AG20443 (cell line): ENCODE results near the gene SDK1.

ENCODE experiments used
- DNase-seq: peaks from one replicate; pipeline ENCODE4 v3.0.0; 2012; ENCODE audit warnings: low spot score, mixed read lengths

Gene SDK1

DNA sequence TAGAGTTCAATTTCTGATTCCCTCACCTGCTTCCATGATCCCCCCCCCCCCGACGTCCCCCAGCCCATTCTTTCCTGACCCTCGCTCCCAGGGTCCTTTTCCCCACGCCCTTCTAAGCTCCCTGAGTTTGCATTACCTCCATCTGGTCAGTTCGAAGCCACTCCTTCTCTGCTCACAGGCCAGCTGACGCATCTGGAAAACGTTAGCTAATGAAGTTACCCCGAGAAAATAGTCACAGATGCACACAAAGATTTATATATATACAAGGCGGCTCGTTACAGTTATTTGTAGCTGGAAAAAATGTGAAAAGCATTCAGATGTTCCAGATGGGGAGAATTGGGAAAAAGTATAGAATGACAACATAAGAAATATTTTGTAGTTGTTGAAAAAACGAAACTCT, 751.1 kb downstream of the SDK1 start:
- no peak for DNase-seq

DNA sequence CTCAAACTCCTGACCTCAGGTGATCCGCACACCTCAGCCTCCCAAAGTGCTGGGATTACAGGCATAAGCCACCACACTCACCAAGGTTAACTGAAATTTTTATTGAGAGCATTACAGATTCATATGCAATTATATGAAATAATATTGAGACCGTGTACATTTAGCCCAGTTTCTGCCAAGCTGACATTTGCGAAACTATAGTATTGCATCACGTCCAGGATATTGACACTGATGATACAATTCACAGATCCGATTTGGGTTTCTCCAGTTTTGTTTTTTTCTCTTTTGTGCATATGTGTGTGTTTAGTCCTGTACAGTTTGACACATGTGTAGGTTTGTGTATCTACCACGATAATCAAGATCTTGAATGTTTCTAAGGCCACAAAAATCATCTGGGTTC, 753.1 kb downstream of the SDK1 start:
- DNase-seq = no peak

DNA sequence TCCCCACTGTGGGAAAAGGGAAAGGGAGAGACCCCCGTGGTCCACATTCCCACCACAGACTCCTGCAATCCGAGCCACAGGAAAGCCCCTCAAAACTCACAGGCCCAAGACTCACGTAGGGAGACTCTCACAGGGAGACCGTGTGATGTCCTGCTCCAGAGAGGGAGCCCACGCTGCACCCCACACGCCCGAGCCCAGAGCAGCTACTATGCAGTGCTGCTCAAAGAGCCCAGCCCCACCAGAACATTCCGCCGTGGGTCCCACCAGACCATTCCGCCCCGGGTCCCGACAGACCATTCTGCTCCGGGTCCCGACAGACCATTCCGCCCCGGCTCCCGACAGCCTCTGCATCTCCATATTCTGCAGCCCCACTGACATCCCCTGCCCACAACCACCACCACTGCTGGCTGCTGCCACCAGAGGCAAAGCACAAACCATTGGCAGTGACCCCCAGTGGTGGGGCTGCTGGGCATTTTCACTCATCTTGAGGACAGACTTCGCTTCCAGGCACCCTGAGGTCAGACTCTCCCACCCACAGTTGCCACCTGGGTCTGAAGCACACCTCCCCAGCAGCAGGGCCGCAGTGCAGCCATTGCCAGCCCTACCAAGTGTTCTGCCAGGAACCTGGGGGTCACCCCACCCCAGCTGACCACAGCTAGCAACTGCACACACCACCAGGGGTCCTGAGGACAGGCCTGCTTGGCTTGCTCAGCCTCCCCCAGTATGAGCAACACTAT, 755.7 kb downstream of the SDK1 start:
- DNase-seq = no peak

DNA sequence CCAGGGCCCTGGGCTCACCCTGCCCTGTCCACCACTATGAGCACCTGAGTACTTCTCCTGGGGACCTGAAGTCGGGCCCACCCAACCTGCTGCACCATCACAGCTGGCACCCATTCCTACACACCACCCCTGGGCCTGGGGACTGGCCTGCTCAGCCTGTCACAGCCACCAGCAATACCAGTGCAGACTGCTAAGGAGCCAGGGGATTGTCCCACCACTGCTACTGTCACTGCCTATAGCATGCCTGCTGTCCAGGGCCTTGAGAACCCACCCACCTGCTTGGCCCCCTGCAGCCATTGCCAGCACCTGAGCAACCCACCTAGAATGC, 756.2 kb downstream of the SDK1 start:
- no peak for DNase-seq

DNA sequence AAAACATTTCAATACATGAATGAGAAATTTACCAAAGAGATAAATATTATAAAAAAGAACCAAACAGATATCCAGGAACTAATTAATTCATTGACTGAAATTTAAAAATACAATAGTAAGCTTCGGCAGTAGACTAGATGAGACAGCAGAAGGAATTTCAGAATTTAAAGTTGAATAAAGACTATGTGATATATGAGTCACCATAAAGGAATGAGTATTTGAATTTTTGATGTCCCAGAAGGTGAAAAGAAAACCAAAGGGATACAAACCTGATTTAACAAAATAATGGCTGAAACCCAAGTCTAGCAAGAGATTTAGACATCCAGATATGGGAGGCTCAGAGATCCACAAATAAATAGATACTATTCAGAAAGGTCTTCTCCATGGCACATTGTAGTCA, 757.1 kb downstream of the SDK1 start:
- no peak for DNase-seq

DNA sequence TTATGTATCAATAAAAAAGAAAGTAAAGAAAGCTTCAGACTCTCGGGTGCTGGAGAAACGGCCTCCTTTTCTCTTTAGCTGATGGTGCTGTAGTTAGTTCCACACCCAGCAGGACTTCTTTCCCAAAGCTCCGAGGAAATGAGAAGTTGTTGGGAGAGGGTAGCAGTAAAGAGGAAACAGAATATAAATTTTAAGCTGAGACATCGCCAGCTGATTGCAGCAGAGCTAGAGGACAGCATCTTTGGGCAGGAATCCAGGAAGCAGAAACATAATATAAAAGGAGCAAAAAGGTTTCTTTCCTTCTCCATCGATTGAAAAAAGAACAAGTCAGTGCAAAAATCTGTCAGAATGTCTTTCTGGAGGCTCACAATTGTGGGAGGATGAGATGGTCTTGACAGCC, 764.1 kb downstream of the SDK1 start:
- no peak for DNase-seq

DNA sequence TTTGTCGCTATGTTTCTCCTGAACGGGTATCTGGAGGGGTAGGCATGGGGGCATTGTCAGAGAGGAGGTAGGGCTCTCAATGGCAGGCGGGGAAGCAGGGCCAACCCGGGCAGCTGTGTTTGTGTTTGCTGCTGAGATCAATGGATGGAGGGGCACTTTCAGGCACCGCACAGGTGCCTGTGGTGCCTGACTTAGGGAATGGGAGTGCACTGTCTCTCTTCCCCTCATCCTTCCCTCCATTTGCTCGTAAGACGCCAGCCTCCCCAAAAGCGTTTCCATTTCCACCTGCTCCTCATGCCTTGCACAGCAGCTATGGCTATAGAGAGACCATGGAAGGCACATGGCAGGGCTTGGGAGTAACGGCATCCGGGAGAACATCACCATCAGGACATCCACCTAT, 765.2 kb downstream of the SDK1 start:
- no peak for DNase-seq

DNA sequence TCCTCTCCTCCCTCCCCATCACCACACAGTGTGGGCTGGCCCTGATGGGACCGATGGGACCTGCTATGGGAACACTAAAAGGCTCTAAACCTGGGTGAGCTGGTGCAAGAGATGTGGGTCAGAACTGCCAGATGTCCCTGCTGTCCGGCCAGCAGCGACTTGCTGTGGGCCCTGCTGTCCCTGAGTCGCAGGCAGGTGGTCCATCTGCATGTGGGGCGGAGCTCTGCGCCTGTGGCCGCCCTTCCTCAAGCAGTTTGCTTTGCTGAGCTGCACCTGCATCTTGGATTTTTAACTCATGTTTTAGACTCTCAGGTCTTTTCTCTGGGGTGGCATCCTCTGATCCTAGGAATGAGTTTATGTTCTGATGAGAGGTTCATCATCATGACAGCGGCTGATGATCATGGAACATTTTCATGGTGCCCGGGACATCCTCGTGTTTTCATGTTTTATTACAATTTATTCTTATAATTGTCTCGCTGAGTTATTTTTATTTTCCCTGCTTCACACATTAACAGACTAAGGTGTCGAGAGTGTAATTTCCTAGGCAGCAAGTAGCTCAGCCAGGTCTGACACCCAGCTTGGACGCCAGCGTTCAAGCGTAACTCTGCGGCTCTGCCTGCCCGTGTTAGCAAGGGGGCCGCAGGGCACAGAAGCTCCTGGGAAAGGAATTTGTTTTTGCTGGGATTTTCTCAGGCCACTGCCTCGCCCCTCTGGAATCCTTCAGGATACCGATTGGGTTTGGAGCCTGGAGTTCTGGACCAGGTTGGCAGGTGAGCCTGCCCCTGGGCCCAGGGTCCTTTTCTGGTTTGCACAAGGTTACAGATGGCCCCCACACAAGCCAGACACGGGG, 765.8 kb downstream of the SDK1 start:
- no peak for DNase-seq

DNA sequence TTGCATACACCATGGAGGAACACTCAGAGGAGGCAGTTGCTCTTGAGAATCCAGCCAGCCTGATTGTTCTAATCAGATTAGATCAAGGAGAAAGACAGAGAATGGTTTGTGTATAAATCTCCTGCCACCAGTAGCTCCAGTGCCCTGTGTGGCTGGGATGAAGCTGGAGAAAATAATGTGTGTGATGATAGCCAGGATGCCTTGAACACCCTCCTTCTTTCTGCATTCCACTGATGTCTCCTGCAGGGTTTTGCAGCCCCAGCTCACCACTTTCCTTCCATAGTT, 766.4 kb downstream of the SDK1 start:
- no peak for DNase-seq

DNA sequence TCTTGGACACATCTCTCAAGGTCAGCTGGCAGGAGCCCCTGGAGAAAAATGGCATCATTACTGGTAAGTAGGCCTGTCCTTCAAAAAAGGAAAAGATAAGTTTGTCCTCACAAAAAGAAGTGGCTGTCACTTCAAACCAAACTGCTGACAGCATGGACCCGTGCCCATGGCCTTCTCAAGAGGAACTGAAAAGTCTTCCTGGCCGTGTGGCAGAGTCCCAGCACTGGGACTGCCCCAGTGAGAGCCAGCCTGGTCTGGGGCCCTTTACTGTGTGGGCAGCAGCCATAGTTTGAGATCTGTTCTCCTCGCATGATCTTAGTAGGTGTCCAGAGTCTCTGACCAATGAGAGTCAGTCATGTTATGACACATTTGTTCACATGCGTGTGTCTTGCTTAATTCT, 766.8 kb downstream of the SDK1 start:
- no peak for DNase-seq

DNA sequence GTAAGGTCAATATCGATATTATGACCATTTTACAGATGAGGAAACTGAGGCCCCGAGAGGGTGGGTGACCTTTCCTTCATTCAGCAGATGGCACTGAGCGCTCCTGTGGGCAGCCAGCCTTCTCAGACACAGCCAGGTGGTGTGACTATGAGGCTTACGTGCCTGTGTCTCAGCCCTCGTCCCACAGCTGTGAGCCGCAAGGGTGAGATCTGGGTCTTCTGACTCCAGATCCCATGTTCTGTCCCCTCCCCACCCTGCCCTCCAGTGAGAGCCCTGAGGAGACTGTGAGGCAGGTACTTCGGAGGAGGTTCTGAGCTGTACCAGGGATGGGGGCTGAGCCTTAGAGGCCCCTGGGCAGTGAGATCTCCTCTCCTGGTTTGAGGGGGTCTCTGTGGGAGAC, 767.2 kb downstream of the SDK1 start:
- DNase-seq = no peak

DNA sequence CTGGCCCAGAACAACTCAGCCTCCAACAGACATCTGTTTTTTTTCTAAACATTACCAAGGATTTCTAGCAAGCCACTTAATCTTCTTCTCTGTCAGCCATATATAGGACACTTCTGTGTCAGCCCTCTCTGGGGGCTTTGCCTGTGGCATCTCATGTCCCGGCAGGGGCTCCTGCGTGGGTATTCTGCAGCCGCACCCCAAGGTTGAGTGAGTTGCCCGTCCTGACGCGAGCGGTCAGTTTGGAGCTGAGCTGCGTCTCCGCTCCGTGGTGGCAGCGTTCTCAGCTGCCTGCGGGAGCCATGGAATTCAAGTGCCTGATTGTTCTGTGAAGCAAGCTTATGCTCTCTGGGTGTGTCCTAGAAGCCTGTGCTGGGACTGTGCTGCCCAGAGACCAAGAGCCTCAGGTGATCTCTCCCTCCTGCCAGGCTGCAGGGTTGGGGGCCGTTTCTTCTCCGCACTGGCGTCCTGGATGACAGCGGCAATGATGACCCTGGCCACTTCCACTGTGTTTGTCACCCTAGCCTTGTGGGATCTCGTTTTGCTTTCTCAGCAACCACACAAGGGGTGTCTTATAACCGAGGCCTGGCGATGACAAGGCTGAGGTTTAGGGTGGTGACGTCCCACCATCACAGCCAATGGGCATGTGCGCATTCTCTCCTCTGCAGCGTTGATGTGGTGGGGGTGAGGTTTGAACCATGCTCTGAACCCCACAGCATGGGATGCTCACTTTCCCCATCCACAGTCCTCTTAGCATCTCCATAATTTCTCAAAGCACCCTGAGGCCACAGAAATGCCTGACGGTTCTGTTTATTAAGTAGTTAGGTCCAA, 768.4 kb downstream of the SDK1 start:
- no peak for DNase-seq

DNA sequence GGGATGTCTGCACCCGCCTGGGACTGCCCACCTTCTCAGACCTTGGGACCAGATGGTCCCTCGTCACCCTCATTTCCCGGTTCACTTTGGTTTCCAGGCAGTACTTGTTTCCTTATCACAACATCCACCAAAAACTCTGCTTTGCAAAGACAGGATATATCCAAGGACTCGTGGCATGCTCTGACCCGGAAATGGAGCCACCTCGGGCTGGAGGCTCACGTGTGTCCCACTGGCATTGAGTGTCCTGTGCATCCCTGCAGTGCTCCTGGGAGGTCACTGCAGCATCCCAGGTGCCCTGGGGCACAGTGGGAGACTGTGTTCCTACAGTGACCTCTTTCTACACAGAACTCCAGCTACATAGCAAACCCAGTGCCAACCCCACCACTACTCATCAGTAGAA, 769.2 kb downstream of the SDK1 start:
- no peak for DNase-seq

DNA sequence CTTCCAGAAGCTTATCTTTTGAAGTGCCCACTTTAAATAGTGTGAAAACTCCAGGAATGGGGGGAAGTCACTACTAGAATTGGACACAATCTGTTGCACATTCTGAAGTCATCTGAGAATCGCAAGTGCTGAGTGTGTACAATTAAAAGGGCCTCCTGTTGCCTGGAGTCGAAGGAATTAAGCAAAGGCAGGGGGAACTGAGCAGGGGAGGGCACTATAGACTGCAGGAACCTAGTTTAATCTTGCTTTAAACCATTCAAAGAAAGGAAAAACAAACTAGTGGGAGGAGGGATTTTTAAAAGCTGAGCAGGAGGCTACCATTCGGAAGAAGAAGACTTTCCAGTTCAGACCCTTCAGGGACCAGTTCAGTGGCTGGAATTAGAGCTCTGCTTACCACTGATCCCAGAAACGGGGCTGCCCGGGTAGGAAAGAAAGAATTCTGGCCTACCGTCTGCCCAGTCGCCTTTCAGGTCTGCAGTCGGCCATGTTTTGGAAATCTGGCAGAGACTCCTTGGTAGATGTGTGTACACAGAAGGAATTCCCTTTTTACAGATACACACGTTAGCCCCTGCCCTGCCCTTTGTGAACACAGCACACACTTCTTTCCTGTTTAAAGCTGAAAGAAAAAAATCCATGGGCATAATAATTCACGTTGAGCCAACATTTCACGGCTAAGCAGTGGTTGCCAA, 770.5 kb downstream of the SDK1 start:
- no peak for DNase-seq

DNA sequence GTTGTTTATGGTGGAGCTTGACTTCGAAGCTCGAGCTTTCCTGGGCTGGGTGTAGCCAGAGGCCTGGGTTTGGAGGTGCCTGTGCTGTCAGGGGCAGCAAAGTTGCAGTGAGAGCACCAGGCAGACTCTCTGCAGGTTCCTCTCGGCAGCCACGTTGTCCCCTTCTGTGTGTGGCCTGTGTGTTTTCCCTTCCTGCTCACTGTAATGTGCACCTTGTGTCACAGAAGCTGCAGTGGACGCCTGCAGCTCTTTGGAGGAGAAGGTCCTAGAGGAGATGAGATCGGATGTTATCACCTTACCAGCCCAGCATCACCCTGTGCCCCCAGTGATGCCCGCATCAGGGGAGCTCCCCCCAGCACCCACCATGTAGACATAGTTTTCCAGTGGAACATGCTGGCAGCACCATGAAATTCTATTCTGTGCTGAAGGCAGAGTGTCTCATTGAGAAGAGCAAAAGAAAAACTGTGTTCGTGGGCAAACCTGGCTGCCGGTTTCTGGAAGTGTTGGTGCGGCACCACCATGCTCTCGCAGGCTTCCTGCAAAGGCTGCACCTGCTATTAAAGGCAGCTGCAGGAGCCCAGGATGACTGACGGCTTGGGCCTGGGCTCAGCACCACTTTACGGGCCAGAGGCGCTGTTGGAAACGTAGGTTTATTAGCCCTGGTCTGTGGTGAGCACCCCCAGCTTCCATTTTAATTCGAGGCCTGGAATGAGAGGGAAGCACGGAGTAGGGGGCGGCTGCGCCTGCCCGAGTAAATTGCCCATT, 771.3 kb downstream of the SDK1 start:
- no peak for DNase-seq

DNA sequence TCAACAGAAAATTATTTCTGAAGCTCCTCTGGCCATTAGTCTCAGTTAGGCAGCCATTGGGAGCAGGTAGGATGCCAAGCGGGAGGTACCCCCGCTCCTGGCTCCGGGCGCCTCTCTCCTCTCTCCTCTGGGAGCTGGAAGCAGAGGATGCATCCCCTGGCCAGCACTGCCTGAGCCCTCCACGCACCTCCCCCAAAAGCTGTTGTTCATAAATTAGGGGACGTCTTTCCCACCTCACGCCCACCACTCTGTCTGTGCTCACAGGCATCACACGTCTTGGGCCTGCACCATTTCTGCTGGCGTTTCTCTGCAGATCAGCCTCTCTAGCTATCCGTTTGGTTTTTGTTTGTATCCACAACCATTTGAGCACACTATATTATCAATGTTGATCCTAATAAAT, 772.0 kb downstream of the SDK1 start:
- no peak for DNase-seq

DNA sequence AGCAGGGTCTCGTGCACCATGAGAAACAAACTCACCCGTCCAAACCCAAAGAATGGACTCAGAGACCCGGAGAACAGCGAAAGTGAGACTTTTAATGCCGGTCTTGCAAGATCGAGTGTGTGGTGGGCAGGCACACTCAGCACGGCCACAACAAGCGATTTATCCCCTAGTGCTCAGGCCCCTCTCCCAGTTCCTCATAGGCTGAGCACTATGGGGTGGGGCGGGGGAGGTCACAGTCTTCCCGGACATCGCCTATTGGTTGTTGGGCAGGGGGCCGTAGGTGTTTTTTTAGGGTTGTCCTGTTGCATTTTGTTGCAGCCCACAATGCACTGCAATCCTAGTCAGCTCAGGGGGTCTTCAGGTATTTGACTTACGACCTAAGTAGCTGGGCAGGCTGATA, 772.7 kb downstream of the SDK1 start:
- DNase-seq = no peak

DNA sequence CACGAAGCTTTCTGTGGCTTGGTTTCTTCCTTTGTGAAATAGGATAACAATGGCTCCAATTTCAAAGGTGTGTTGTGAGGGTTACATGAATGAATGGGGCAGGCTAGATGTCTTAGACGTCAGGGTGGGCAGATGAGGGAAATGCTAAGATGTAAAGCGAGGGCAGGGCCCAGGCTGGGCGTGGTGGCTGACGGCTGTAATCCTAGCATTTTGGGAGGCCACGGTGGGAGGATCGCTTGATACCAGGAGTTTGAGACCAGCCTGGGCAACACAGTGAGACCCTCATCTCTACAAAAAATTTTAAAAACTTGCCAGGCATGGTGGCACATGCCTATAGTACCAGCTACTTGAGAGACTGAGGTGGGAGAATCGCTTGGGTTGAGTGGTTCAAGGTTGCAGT, 773.4 kb downstream of the SDK1 start:
- DNase-seq = no peak

DNA sequence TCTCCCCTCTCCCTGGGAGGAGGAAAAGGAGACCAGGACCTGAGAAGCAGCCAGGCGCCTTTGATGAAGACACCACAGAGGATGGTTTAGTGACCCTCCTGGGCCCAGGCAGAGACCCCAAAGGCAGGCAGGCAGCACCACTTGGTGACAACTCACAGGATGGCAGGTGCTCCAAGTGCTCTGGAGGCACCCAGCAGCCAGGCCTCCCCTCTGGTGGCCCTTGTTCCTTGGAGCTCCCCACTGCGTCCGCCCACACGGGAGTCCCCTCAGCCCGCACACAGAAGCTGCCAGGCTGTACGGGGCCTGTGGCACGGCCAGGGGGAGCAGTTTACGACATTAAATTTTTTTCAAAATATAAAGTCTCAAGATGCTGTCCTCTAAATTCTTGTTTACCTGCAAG, 773.9 kb downstream of the SDK1 start:
- no peak for DNase-seq

DNA sequence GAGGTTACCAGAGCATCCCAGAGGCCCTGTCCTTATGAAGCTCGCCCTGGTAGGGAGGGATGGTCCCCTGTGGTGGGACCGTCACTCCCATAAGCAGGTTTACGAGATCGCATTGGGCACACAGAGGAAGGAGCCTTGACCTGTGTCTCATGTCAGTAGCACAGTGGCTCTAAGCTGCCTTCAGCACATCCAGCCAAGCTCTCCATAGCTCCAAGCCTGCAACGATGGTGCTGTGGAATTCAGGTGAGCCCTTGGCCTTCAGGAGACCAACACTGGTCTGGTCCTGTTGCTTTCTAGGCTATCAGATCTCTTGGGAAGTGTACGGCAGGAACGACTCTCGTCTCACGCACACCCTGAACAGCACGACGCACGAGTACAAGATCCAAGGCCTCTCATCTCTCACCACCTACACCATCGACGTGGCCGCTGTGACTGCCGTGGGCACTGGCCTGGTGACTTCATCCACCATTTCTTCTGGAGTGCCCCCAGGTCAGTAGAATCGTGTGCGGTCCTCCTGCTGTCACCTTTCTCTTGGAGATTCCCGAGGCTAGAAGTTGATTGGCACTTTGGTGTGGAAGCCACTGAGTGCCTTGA, 775.7 kb downstream of the SDK1 start:
- no peak for DNase-seq

DNA sequence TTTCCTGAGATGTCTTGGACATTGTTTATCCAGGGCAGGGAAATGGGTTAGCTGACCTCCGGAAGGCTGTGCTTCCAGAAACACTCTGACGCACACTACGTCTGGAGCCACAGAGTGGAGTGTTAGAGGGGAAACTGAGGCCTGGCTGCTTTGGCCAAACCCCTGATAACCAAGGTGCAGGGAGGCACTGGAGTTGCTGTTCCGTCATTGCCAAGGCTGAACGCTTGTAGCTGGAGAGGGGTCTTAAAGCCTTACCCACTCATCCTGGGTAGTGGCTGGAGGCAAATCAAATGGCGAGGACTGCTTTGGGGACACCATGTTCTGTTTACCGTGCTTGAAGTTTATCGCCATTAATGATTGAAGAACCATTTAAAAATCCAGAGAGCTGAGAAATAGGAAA, 776.9 kb downstream of the SDK1 start:
- DNase-seq = no peak
